DMS153 treated with DMSO at 0.1 percent for 48 hours (cell line): ENCODE results near the gene RAET1G.
"Not testable (repeated sequence)": the region's sequence is repeated elsewhere in the genome, so short reads cannot be mapped to it uniquely, and the experiment has no call there.

Experiments
- DNase-seq: peaks from one replicate; lab custom pipeline; 2025; ENCODE audit not compliant: unreplicated experiment; lab: John Stamatoyannopoulos, UW

The RAET1G gene

GRCh38 chr6:149954328-149954983, 31.5 kb upstream of the RAET1G start:
- DNase-seq: not testable (repeated sequence)

- not testable (repeated sequence) for DNase-seq
These were observed 31.0 kb upstream of the RAET1G start for GRCh38 chr6:149953934-149954327.

DNA sequence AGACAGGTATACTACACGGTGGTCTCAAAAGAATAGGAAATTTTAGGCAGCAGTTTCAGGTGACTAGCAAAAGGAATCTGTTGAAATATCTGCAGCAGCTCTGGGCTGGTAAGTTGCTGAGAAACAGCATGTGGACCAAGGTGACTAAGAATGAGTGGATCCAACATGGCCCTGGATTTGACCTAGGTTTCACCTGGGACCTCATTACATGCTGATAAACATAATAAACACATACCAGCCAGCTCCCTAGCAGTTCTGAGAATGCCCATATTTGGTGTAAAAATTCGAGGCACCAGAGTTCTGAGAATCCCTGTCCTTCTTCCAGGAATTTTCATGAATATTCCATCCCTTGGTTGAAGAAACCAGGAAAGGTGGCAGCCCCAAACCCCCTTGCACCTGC, 30.5 kb upstream of the RAET1G start:
- not testable (repeated sequence) for DNase-seq

DNA sequence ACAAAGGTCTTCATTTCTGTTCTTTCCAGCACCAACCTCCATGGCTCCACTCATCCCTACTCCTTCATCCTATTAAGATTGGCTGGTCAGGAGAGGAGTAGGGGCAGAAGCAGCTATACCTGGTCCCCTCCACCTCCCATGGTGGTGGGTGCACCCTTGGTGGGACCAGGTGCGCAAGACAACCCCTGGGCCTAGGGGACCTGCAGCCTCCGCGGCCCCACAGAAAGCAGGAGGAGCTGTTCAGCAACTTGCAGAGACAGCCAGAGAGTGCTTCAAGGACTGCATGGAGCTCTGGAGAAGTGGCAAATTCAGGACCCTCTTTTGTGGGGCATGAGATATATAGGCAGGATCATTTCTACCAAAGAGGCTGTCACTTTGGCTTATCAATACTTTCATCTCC, 28.7 kb upstream of the RAET1G start:
- DNase-seq: no peak

DNA sequence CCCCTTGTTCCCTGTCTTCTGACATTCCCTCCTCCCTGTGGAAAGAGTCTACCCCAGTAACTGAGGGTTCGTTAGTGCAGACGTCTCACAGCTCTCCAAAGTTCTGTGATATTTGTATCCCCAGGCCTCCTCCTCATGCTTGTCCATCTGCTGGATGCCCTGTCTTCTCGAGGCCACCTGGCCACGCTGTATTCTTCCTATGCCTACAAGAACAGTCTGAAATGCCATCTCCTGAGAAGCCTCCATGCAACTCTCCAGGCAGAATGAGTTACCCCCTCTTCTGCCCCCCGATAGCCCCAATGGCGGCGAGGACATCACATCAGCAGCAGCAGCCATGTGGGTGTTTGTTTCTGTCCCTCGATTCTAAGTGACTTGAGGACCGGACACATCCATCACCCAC, 28.2 kb upstream of the RAET1G start:
- no peak for DNase-seq

DNA sequence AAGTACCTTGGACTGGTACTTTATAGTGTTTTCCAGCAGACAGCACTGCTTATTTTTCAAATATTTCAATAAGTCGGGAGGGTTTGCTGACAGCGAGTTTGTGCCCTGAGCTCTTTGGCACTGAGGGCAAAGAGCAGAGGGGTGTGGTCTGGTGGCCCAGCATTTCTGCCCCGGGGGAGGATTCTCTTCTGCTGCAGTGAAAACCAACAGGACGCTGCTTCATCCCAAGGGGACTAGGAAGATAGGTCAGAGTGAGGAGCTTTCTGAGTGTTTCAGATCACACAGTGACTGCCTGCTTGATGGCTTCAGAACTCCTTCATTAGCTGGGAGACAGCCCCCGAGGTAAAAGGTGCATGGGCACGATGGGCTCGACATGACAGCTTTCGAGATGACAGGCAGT, 27.5 kb upstream of the RAET1G start:
- DNase-seq: no peak

DNA sequence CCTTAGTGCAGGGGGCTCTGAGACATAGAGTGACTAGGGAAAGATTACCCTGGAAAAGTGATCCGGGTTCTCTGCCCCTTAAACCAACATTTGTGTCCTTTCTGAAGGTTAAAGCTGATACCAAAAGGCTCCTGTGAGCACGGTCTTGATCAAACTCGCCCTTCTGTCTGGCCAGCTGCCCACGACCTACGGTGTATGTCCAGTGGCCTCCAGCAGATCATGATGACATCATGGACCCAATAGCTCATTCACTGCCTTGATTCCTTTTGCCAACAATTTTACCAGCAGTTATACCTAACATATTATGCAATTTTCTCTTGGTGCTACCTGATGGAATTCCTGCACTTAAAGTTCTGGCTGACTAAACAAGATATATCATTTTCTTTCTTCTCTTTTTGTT, 25.7 kb upstream of the RAET1G start:
- no peak for DNase-seq

- DNase-seq: no peak
These were observed 25.1 kb upstream of the RAET1G start for GRCh38 chr6:149948011-149948410.

DNA sequence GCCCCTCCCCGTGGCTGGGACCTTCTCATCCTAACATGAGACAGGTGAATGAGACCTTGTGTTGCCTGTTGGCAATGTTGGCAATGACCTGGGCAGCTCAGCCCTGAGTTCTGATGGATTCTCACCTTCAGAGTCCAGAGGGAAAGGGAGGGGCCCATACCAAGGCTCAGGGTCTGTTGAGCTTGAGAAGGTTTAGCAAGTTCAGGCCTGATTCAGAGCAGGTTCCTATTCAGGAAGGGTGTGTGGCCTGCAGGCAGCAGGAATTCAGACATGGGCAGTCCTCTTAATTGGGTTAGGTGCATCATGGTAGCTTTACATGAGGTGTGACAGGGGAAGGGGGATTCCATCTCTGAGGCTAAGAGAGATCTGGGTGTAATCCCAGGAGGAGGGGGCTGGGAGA, 24.6 kb upstream of the RAET1G start:
- DNase-seq: not testable (repeated sequence)

GRCh38 chr6:149946631-149947030, 23.7 kb upstream of the RAET1G start:
- DNase-seq: not testable (repeated sequence)

- not testable (repeated sequence) for DNase-seq
These were observed 22.4 kb upstream of the RAET1G start for GRCh38 chr6:149945276-149945675.

GRCh38 chr6:149943321-149943720, 20.4 kb upstream of the RAET1G start:
- not testable (repeated sequence) for DNase-seq

DNA sequence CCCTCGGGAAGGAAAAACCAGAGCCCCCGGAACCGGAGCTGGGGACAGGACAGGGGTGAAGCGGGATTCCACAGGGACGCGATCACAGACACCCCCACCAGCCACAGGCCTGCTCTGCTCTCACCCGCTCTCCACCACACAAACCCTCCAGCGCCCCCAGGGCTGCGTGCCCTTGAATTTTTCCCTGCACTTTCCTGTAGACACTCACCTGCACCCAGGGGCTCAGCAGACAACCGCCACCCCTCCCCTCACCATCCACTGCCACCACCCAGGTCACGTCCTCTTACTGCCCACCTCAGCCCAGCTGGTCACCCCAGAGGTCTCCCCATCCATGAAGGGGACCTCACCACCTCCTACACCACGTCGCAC, 19.5 kb upstream of the RAET1G start:
- DNase-seq: no peak

DNA sequence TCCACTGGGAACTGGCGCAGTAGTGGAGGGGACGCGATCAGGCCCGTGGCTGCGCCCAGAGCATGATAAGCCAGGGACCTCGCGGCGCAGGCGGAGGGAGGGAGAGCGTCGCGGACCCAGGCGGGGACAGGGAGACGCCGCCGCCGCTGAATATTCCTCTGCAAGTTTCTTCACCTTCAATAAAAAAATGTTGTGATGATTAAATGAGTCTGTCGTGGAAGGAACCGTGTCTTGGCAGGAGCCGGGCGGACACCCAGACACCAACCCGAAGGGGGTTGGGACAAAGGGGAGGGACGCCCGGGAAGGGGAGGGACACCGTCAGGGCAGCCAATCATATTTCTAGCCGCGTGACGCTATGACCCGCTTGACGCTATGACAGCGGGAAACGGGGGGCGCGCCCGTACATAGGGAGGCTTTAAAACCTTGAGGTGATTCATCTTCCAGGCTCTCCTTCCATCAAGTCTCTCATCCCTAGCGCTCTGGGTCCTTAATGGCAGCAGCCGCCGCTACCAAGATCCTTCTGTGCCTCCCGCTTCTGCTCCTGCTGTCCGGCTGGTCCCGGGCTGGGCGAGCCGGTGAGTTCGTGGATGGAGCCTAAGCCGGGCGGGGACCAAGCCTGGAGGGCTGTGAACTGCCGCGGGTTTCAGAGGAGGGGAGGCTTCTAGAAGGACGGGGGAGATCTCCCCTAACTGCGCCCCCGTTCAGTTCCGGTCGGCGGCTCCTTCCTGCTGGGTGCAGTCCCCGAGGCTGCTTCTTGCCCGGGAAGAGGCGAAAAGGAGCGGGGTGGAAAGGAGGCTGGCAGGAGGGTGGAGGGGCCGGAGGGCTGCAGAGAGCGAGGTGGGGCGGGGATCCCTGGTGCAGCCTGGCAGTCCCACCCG, 18.9 kb upstream of the RAET1G start, which contains the start of gene ULBP2:
Gene ULBP2, plus strand, starts transcription at position 432 of the 878 bp plus-strand sequence. Its CDS starts 59 bp downstream, at position 491.
- DNase-seq: peak; percentile 60

GRCh38 chr6:149940672-149940982, 17.7 kb upstream of the RAET1G start:
- no peak for DNase-seq

DNA sequence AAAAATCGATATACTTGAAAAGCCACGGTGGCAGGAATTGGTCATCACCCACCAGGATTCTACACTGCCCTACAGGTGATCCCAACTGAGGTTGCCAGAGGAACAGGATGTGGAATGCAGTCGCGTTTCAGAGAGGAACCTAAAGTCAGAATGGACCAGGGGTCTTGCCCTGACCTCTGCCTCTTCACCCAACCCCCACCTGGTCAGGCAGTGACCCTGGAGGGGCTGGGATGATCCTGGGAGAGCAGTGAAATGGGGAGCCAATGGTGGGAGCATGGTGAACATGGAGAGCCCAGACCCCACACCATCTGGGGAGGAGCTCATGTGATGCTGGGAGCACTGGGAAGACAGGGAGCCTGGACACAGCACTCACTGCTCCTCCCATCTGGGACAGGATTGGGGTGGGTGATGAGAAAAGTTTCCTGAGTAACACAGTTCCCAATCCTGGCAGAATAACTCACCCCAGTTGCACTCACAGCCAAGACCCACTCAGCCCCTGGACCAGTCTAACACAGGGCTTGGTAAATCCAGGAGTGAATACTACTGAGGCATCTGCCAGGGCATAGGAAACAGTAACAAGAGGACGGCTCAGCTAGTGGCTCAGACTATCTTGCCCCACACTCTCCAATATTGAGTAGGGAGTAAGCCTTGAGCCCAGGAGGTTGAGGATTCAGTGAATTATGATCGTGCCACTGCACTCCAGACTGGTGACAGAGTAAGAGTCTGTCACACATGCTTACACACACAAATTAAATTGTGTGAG, 17.2 kb upstream of the RAET1G start:
- DNase-seq: no peak

DNA sequence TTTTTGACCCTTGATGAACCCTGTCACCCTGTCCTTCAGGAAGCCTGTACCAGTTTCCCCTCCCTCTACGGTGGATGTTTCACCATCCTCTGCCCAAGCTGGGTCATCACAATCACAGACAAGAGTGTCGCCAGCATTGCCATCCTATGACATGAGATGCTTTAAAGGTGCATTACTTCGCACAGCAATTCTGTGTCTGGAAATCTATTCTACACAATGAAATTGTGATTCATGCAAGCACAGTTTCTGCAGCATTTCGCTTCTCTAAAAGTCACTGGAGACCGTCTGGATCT, 16.4 kb upstream of the RAET1G start:
- DNase-seq: no peak

GRCh38 chr6:149938571-149939355, 15.8 kb upstream of the RAET1G start:
- no peak for DNase-seq

GRCh38 chr6:149938013-149938570, 15.2 kb upstream of the RAET1G start:
- not testable (repeated sequence) for DNase-seq

GRCh38 chr6:149936743-149937142, 13.8 kb upstream of the RAET1G start:
- DNase-seq: no peak

GRCh38 chr6:149935668-149936067, 12.7 kb upstream of the RAET1G start:
- no peak for DNase-seq
